SIG-M5 treated with dmso at 0.1 percent for 504 hours (cell line): ENCODE data around the gene SCAMP4.

Experiments used
- DNase-seq: peaks from one replicate; lab custom pipeline; 2025; ENCODE audit not compliant: unreplicated experiment; lab: John Stamatoyannopoulos, UW

Gene SCAMP4

GRCh38 chr19:1936430-1936829 lies 31.2 kb downstream of the SCAMP4 start:
- DNase-seq: no peak

DNA sequence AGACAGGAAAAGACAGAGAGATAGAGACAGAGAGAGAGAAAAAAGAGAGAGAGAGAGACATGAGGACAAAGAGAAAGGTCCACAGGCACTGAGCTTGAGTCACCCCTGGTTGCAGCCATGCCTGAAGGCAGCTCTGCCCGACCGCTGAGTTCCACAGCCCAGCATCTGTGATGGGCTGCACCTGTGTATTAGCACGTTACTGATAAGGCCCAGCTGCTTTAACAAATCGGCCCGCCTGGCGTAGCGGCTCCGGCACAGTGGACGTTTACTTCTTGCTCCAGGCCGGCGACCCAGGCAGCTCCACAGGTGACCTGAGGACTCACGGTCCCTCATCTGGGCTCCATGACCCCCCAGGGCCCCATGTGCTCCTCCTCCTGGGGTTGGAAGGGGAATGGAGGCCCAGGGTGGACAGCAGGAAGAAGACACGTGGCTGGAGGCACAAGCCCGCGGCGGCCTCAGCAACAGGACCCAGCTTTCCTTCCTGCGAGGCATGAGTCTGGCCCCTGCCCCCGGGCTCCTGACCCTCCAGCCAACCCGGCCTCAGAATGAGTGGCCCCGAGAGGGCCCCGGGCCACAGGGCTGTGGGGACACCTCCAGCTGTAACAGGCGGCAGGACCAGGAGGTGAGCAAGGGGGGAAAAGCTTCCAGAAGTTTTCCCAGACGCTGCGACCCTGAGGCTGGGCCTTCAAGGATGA lies 31.9 kb downstream of the SCAMP4 start:
- DNase-seq: no peak

- no peak for DNase-seq
Observed at GRCh38 chr19:1938071-1938470, 32.9 kb downstream of the SCAMP4 start.

DNA sequence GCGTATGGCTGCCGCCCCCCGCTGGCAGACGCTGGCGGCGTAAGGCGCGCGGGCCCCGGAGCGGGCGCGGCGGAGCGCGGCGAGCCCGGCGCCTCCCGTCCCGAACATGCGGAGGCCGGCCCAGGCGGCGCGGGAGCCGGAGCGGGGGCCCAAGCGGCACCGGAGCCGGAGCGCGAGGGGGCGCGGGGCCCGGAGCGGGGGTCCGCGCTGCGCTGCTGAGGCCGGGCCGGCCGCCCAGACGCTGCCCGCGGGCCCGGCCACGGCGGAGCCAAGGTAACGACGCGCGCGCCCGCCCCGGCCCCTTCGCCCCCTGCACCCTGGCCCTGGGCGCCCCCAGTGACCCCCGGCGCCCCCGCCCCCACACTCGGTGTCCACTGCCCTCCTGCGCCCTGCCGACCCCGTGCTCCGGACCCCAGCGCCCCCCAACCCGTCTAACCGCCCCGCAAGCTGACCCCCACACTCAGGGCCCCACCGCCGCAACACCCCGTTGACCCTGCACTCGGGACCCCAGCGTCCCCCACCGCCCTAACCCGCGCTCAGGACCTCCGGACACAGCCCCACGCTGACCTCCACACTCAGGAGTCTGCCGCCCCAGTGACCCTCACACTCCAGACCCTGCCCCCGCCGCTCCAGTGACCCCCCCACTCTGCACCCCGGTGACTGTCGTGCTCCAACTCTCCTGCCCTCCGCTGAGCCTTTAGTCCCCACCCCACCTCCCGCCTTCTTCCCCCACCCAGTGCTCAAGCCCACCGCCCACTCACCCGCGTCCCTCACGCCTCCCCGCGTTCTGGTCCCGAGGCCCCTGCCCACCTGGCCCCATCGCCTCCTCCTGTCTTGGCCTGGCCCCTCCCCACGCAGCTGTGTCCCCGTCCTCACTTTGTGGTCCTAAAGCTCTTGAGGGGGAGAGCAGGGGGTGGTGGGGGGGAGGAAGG lies 36.2 kb downstream of the SCAMP4 start, which contains the start of gene CSNK1G2:
Gene CSNK1G2, plus strand, starts transcription at position 27 of the 932 bp plus-strand sequence. CDS start 28,601 bp downstream, outside the sequence.
- DNase-seq: no peak

DNA sequence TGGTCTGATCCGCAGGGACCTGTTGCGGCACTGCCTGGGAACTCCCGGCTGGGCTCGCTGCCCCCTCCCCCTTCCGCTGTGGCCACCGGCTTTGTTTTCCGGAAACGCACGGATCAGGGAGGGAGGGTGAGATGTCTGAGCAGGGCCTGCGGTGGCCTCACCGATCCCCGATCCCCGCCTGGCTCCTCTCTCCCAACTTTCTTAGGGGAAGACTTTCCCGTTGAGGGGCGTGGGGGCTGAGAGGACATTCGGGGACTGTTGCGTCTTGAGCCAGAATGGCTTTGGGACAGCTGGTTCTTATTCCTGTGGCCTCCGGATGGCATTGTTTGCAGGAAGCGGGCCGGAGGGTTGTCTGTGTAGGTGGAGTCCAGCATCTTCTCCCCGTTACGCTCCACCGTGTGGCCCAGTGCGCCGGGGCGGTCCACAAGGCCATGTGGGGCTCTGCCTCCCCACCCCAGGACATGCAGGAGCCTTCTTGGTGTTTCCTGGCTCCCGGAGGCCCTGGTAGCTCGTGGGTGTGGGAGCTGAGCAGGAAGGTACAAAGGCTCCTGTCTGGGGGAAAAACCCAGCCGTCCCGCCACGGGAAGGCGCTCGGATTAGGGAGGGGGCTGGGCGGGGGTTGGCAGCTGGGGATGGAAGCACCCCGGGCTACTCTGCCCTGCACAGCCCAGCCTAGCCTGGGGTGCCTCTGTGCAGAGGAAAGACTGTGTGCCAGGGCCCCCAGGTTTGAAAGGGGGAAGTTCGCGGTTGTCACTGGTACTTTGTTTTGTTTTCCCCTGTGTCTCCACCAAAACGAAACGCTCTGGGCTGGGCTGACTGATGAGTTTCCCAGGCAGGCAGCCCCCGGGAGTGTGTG lies 37.1 kb downstream of the SCAMP4 start:
- DNase-seq: peak; percentile 63

DNA sequence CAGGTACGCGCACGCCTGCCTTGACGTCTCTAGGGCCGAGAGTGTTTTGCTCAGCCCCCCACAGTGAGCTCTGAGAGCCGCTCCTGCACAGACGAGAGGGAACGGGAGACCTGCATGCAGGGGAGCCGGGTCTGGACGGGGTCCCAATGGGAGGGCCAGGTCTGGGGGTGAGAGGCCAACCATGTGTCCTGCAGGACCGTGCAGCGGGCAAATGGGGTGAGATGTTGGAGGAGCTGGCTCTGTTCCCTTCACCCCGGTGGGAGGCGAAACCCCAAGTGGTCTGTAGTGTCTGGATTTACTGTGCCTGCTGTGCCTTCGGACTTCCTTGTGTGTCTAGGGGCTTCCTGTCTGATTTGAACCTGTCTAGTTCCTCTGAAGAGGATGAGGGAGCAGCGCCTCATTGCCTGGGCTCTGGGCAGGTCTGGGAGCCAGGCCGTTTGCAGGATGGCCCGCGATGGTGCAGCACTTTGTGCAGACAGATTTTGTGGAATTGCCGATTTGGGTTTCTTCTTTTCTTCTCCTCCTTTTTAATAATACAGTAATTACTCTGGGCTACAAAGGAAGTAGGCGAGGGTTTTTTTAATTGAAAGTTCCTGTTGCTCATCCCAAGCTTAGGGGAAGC lies 37.8 kb downstream of the SCAMP4 start:
- DNase-seq: no peak

DNA sequence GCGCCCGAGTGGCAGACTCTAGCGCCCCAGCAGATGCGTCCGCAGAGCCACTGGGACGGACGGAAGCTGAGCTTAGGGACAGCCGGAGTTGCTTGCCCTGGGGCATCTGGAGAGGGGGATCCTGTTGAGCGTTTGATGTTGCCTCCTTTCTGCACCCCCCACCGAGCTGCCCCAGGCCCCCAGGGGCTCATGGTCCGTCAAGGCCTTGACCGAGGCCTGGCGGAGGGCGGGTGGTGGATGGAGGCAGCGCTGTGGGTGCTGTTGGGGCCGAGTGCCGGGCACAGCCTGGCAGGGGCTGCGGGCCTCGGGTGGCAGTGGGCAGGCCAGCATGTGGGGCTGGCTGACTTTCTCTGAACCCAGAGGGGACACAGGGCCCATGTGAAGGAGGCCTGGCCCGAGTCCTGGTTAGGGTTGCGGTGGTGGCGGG lies 38.5 kb downstream of the SCAMP4 start:
- no peak for DNase-seq

DNA sequence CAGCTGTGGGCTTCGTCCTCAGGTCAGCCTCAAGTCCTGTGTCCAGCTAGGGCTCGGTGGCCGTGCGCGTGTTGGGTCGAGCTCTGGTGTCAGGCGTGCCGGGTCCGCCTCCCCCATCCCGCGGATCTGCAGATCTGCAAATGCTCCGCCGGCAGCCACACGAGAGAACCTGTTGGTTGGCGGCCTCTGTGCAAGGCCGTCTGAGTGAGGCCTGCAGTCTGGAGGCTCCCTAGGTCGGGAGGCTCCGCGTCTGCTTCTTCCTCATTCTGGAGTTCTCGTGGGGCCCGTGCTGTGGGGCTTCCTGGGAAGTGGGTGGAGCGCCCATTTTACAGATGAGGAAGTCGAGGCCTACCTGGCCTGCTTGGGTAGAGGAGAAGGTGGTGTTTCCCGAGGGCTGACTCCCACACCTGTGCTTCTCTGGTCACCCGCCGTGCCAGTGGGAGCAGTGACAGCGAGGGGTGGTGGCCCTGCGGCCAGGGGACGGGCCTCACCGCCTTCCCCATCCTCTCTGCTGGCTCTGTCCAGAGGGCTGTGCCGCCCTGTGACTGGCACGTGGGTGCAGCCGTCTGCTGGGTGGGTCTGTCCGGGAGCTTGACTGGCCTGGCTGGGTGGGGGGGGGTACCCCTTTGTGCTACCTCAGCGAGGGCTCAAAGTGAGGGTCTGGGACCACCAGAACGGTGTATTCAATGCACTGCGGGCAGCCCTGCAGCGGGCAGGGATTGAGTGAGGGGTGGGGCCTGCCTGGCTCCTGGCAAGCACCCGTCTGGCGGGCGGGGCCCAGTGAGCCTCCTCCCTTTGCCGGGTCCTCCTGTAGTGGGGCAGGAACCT lies 39.1 kb downstream of the SCAMP4 start:
- DNase-seq: no peak

GRCh38 chr19:1944916-1945561 lies 39.8 kb downstream of the SCAMP4 start:
- DNase-seq: no peak

DNA sequence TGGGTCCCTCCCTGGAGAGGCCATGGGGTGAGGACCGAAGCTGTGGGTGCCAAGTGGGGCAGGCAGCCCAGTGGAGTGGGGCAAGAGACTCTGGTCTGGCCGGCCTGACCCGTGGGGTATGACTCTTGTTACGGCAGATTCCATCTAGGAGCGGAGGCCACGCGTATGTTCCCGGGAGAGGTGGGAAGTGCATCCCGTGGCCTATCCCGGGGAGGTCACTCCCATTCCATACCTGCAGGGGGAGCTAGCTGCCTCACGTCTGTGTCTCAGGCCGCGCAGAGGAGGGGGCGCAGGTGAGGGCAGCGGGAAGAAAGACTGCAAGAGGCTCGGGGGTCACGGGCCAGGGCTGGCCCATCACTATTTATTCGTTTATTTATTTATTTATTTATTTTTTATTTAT lies 40.7 kb downstream of the SCAMP4 start:
- no peak for DNase-seq

- DNase-seq: no peak
Observed at GRCh38 chr19:1947651-1948209, 42.5 kb downstream of the SCAMP4 start.

DNA sequence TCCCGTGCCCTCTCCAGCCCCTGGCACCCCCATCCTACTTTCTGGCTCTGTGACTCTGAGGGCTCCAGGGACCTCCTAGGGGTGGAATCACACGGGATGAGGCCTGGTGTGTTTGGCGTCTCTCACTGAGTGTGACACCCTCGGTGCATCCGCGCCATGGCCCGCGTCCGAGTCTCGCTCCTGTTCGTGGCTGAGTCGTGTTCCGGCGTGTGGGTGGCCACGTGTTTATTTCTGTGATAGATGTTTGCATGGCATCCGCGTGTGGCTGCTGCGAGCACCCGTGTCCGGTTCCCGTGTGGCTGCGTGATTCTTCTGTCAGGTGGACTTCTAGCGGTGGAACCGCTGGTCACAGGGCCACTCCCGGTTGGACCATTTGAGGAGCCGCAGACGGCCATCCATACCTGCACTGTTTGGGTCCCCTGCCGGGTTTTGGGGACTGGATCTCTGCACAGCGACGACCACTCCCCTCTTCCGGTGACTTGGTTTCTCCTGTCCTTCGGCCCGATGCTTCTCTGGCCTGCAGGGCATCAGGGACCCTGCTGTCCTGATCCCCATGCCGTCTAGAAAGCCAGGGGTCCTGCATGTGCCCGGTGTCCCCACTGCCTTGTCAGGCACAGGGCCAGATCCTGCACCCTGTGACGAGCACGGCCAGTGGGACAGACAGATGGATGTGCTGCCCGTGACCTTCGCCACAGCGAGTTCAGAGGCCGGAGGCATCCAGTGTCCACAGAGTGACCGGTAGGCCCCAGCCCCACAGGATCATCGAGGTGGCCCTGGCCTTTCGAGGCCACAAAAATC lies 44.3 kb downstream of the SCAMP4 start:
- DNase-seq: no peak

GRCh38 chr19:1950640-1951039 lies 45.4 kb downstream of the SCAMP4 start:
- no peak for DNase-seq

DNA sequence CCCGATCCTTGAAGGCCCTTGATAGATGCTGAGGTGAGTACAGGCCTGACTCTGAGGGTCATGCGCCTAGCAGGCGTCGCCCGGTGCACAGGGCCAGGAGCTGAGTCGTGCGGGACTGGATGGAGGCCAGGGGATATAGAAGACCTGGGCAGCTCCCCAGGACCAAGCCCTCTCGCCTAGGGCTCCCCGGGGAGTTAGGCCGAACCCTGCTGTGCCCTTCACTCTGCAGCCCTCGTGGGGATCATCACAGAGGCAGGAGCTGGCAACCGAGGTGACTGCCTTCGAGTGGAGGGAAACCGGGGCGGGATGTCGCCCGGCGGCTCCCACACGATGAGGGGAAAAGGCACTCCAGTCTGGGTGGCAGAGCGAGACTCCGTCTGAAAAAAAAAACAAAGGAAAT lies 47.4 kb downstream of the SCAMP4 start:
- no peak for DNase-seq

DNA sequence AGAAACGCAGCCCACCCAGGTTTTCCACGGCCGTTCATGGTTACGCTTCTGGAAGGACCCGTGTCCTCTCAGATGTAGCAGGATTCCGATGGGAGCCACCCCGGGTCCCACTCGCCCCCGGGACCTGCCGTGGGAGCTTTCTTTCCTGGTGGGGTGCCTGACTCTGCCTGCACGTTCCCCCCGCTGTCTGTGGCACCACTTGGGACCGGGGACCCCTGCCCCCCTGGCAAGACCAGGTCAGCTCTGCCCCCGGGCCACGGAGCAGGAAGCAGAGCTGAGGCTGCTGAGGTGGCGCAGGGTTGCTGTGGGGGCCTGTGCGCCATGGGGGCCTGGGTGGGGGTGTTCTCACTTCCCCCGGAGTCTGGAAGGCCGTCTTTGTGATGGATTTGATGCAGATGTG lies 47.8 kb downstream of the SCAMP4 start:
- no peak for DNase-seq

GRCh38 chr19:1953441-1954094 lies 48.4 kb downstream of the SCAMP4 start:
- no peak for DNase-seq

DNA sequence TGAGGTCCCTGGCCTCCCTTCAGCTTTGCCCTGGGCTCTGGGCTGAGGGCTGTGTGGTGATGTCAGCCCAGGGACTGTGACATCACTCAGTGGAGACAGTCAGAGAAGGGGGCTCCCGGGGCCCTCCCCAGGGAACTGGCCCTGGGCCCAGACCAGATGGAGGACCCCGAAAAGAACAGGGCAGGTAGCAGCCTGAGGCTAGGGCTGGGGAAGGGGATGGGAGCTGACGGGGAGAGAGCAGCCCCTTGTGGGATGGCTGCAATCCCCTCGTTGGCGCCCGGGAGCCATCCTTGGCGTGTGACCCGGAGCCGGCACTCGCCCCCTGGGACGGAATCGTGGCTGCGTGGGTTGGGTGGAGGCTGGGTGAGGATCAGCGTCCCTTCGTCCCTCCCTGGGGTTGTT lies 49.3 kb downstream of the SCAMP4 start:
- DNase-seq: no peak
